Dedifferentiated amniotic fluid mesenchymal stem cell (primary cell): ENCODE data around the gene TRMT61A.

Experiments used
- DNase-seq: peaks from one replicate; pipeline ENCODE4 v3.0.0-alpha.2; 2016; ENCODE audit errors: extremely low spot score

The TRMT61A gene

GRCh38 chr14:103563226-103563620, 34.2 kb downstream of the TRMT61A start:
- no peak for DNase-seq

DNA sequence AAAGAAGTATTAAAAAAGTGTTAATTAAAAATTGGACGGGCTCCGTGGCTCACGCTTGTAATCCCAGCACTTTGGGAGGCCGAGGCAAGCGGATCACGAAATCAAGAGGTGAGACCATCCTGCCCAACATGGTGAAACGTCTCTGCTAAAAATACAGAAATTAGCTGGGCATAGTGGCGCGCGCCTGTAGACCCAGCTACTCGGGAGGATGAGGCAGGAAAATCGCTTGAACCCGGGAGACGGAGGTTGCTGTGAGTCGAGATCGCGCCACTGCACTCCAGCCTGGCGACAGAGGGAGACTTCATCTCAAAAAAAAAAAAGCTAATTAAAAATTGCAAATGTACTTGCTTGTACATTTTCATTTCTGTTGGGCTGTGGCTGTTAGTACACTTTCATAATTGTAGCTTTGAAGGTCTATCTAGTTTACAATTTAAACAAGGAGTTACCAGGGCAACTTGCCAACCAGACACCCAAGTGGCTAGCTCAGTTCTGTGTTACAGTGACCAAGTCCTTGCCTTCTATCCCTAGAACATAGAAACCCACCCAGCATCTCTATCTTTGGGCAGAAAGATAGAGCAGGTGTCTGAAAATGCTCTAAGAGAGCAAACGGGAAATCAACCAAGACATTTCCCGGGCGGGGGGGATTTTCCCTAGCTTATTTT, 35.0 kb downstream of the TRMT61A start:
- no peak for DNase-seq

- no peak for DNase-seq
Measured at GRCh38 chr14:103568952-103569351, 40.0 kb downstream of the TRMT61A start.

DNA sequence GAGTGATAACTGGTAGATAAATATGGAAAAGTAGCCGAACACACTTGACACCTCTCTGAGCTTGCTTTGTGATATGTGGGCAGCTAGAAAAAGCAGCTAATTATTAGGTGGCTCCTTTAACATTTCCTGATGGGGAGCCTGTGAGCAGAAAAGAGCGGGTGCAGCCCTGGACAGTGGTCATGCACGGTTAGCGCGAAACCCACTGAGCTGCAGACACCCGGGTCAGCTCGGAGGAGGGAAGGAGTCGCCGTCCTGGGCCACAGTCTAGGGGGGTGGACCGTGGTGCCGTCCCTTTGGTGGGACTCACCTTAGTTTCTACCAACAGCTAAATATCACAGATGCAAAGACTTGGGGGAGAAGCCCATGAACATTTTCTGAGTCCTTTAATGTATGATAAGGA, 40.4 kb downstream of the TRMT61A start:
- DNase-seq = no peak

- no peak for DNase-seq
Measured at GRCh38 chr14:103574104-103574503, 45.1 kb downstream of the TRMT61A start.

DNA sequence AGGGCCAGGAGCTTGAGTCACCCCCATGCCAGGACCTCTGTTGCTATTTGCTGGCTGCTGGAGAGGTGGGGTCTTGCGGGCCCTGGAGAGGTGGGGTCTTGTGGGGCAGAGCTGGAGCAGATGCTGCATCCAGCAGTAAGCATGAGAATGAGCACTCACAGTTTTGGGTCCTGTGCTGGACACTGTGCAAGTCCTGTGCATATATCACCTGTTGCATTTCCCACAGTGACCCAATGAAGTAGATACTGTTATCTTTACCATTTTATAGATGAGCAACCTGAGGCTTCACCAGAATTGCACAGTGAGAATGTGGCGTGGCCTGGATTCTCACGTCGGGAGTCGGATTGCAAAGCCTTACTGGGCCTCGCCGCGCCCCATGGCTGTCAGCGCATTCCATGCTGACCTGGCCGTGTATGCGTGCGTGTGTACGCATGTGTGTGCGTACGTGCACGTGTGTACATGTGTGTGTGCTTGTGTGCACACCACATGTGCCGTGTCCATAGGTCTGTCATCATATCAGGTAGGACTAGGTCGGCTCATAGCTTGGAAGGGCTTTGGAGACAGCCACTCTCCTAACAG, 45.8 kb downstream of the TRMT61A start:
- no peak for DNase-seq

GRCh38 chr14:103576371-103577024, 47.5 kb downstream of the TRMT61A start:
- DNase-seq = peak; percentile 89

- no peak for DNase-seq
Measured at GRCh38 chr14:103578401-103579075, 49.5 kb downstream of the TRMT61A start.

GRCh38 chr14:103581206-103581605, 52.2 kb downstream of the TRMT61A start:
- no peak for DNase-seq

- DNase-seq = no peak
Measured at GRCh38 chr14:103581954-103582703, 53.1 kb downstream of the TRMT61A start.

GRCh38 chr14:103584326-103584915, 55.4 kb downstream of the TRMT61A start:
- no peak for DNase-seq
